Endodermal cell (in vitro differentiated cells): Measurements from ENCODE around the gene CCDC82. TPM values are rescaled to one million over a fixed set of nuclear protein-coding genes. Genes with fewer than 3 reads are reported as not detected.
A peak's percentile ranks its signal among the peaks of the same experiment; 100 is the strongest.

Experiments used
- DNase-seq: peaks from one replicate; pipeline ENCODE4 v3.0.0-alpha.2; 2017
- H3K27ac ChIP-seq: 2 replicates; pipeline ENCODE4 v1.5.1; 2013; ENCODE audit warnings: mild to moderate bottlenecking, low read depth, low read length, moderate library complexity
- H3K27me3 ChIP-seq: 2 replicates; pipeline ENCODE4 v1.6.1; 2013; ENCODE audit warnings: mild to moderate bottlenecking, low read length, moderate library complexity; ENCODE audit not compliant: insufficient read depth, control insufficient read depth, poor library complexity, severe bottlenecking
- H3K36me3 ChIP-seq: 2 replicates; pipeline ENCODE4 v1.7.0; 2013; ENCODE audit warnings: mild to moderate bottlenecking, low read length, moderate library complexity; ENCODE audit not compliant: control insufficient read depth, insufficient read depth
- H3K4me1 ChIP-seq: one replicate; pipeline ENCODE4 v1.7.0; 2013; ENCODE audit warnings: low read length; ENCODE audit not compliant: control insufficient read depth, insufficient read depth
- H3K4me3 ChIP-seq: 2 replicates; pipeline ENCODE4 v1.5.1; 2013; ENCODE audit warnings: mild to moderate bottlenecking, low read length, moderate library complexity
- H3K9ac ChIP-seq: 2 replicates; pipeline ENCODE4 v1.6.1; 2013; ENCODE audit warnings: mild to moderate bottlenecking, low read length, moderate library complexity; ENCODE audit not compliant: poor library complexity, severe bottlenecking; ENCODE audit errors: extremely low read depth
- H3K9me3 ChIP-seq: 2 replicates; pipeline ENCODE4 v1.6.1; 2013; ENCODE audit warnings: mild to moderate bottlenecking, low read length, moderate library complexity; ENCODE audit not compliant: control insufficient read depth
- H3K27ac Mint-ChIP-seq: 2 replicates; pipeline ENCODE4 v1.8.0; 2020; ENCODE audit warnings: mixed read lengths
- H3K27me3 Mint-ChIP-seq: 2 replicates; pipeline ENCODE4 v1.8.0; 2021; ENCODE audit warnings: mild to moderate bottlenecking, mixed read lengths; ENCODE audit not compliant: insufficient read depth
- H3K36me3 Mint-ChIP-seq: 2 replicates; pipeline ENCODE4 v1.8.0; 2020; ENCODE audit warnings: low read depth, mixed read lengths
- H3K4me1 Mint-ChIP-seq: 2 replicates; pipeline ENCODE4 v1.8.0; 2020; ENCODE audit warnings: mixed read lengths
- H3K4me3 Mint-ChIP-seq: 2 replicates; pipeline ENCODE4 v1.8.0; 2020; ENCODE audit warnings: mild to moderate bottlenecking, moderate library complexity, mixed read lengths
- H3K9me3 Mint-ChIP-seq: 2 replicates; pipeline ENCODE4 v1.8.0; 2020; ENCODE audit warnings: mild to moderate bottlenecking, mixed read lengths
- CTCF ChIP-seq: fragments of 200-600 bp; sonication (generic); conservative IDR thresholded peaks from 2 replicates; pipeline ENCODE4 v1.5.0; 2021; ENCODE audit warnings: antibody characterized with exemption, mild to moderate bottlenecking
- WGBS, 2 experiments: methylation state at CpG; one replicate each; pipeline versions ENCODE4 v1.1.5 to v1.1.7; 2013; ENCODE audit warnings: missing lambda C conversion rate in 2 of 2, mixed read lengths in 1 of 2; ENCODE audit not compliant: insufficient coverage in 1 of 2, insufficient read length in 1 of 2; 5-methylcytosine and 5-hydroxymethylcytosine counted together
- total RNA-seq, 2 donors: library from RNA; stranded (reverse); fragmentation: NEBNext Ultra II Directional in 1 of 2; extraction: Animal tissue kit (Norgen Biotek cat#: 25700) in 1 of 2; gene quantifications; 2 replicates in 1 of 2; 3 replicates in 1 of 2; pipeline ENCODE4 v1.2.1, GENCODE V29; 2021

The CCDC82 gene
- total RNA-seq, 2 donors from 2014 or later: 16.3 to 25.7 TPM

GRCh38 chr11:96394773-96395172, 5.1 kb upstream of the CCDC82 start:
- Mint-ChIP-seq H3K4me3 (no peak overlapping the region), H3K27ac (no peak overlapping the region), H3K4me1 (peaks cover 7% of the 10 kb centered on the region), H3K27me3 (no peaks in the 10 kb centered on the region), H3K36me3 (peaks cover 17% of the 10 kb centered on the region), H3K9me3 (peaks cover 14% of the 10 kb centered on the region)
- Histone ChIP-seq H3K4me1 (no peaks in the 10 kb centered on the region), H3K36me3 (peaks cover 9% of the 10 kb centered on the region), H3K9me3 (peaks cover 21% of the 10 kb centered on the region), H3K4me3 (no peak overlapping the region), H3K27me3 (no peaks in the 10 kb centered on the region), H3K9ac (no peak overlapping the region), H3K27ac (no peak overlapping the region)
- no peak for TF ChIP-seq CTCF
- no peak for DNase-seq

- no peak for DNase-seq
- Mint-ChIP-seq H3K9me3 (peaks cover 14% of the 10 kb centered on the region), H3K27ac (no peak overlapping the region), H3K27me3 (no peaks in the 10 kb centered on the region), H3K36me3 (peaks cover 17% of the 10 kb centered on the region), H3K4me1 (peaks cover 8% of the 10 kb centered on the region), H3K4me3 (no peak overlapping the region)
- Histone ChIP-seq H3K9me3 (peaks cover 21% of the 10 kb centered on the region), H3K9ac (no peak overlapping the region), H3K36me3 (peaks cover 9% of the 10 kb centered on the region), H3K27me3 (no peaks in the 10 kb centered on the region), H3K27ac (no peak overlapping the region), H3K4me3 (no peak overlapping the region), H3K4me1 (no peaks in the 10 kb centered on the region)
- WGBS, 2 experiments: no CpG with 5 or more reads among the region's 1 CpG
- peak; percentile 89 for TF ChIP-seq CTCF
These were observed 4.1 kb upstream of the CCDC82 start for GRCh38 chr11:96393753-96394348.

- Histone ChIP-seq H3K4me1 (peaks cover 3% of the 10 kb centered on the region), H3K36me3 (peaks cover 9% of the 10 kb centered on the region), H3K27me3 (no peaks in the 10 kb centered on the region), H3K9me3 (peaks cover 21% of the 10 kb centered on the region), H3K9ac (no peak overlapping the region), H3K4me3 (peak overlapping the region; percentile 93), H3K27ac (no peak overlapping the region)
- no peak for DNase-seq
- Mint-ChIP-seq H3K4me1 (peaks cover 11% of the 10 kb centered on the region), H3K27me3 (no peaks in the 10 kb centered on the region), H3K36me3 (peaks cover 17% of the 10 kb centered on the region), H3K9me3 (peaks cover 14% of the 10 kb centered on the region), H3K27ac (no peak overlapping the region), H3K4me3 (no peak overlapping the region)
- 93 to 100% methylated on average over 3 of the region's 3 CpGs for WGBS, 2 experiments
- no peak for TF ChIP-seq CTCF
These were observed 2.1 kb upstream of the CCDC82 start for GRCh38 chr11:96391698-96392307.
